Right lobe of liver (tissue), 6 donors: Measurements from ENCODE around the gene MUS81. TPM values are rescaled to one million over a fixed set of nuclear protein-coding genes. Genes with fewer than 3 reads are reported as not detected.

Experiments
- ATAC-seq, 4 donors: fragments of 200-7000 bp; cut with Tn5 transposase; one replicate each; pipeline ENCODE4 v1.9.1; 2020; ENCODE audit warnings: mild to moderate bottlenecking in 4 of 4, moderate library complexity in 4 of 4
- DNase-seq, 3 donors: peaks; one replicate each; pipeline ENCODE4 v3.0.0-alpha.2; 2020
- H3K27ac ChIP-seq, 3 donors: fragments of 200-600 bp; one replicate each; pipeline ENCODE4 v1.8.0; 2022
- H3K27me3 ChIP-seq, 2 donors: fragments of 200-600 bp; one replicate each; pipeline ENCODE4 v1.8.0; 2022
- H3K36me3 ChIP-seq, 4 donors: fragments of 200-600 bp; sonication (generic) in 1 of 4; one replicate each; pipeline versions ENCODE4 v1.5.1 to v1.8.0; 2017 to 2022; ENCODE audit warnings: control low read depth in 1 of 4
- H3K4me1 ChIP-seq, 4 donors: fragments of 200-600 bp; sonication (generic) in 1 of 4; one replicate each; pipeline versions ENCODE4 v1.5.1 to v1.8.0; 2017 to 2022; ENCODE audit warnings: control low read depth in 1 of 4
- H3K4me3 ChIP-seq, 3 donors: fragments of 200-600 bp; one replicate each; pipeline ENCODE4 v1.8.0; 2022
- H3K9me3 ChIP-seq, 4 donors: fragments of 200-600 bp; sonication (generic) in 1 of 4; one replicate each; pipeline versions ENCODE4 v1.5.1 to v1.8.0; 2017 to 2022; ENCODE audit warnings: control low read depth in 1 of 4
- POLR2A ChIP-seq: fragments of 450-650 bp; IDR thresholded peaks from one replicate; pipeline ENCODE4 v1.6.1; 2017; ENCODE audit warnings: antibody characterized with exemption, mild to moderate bottlenecking
- WGBS: methylation state at CpG from one replicate; pipeline ENCODE4 v1.1.6; 2018; ENCODE audit warnings: low coverage, low lambda C conversion rate; ENCODE audit not compliant: insufficient coverage; ENCODE audit errors: missing lambda C conversion rate; 5-methylcytosine and 5-hydroxymethylcytosine counted together
- intact Hi-C, 2 donors: fragments of 100-400 bp; cut with DNase I; formaldehyde crosslinking; loops; one replicate each; pipeline versions ENCODE4 v1.11.2 to v1.14.1; 2022
- total RNA-seq, 6 experiments: library from RNA; depleted of rRNA in 2 of 6; stranded (reverse); fragments of >200 nt in 2 of 6; fragmentation: NEBNext Ultra II Directional in 3 of 6; extraction: Animal tissue kit (Norgen Biotek cat#: 25700) in 3 of 6; gene quantifications; one replicate each; pipeline versions ENCODE4 v1.1.0 to v1.2.4, GENCODE V29; 2016 to 2023
- TF ChIP-seq, protein P1 (sequence below), 4 donors: fragments of 200-600 bp in 3 of 4; fragments of 450-650 bp in 1 of 4; IDR thresholded peaks; one replicate each; pipeline versions ENCODE4 v1.5.1 to v1.8.0; 2016 to 2022; ENCODE audit warnings: antibody characterized with exemption in 4 of 4, mild to moderate bottlenecking in 2 of 4
- donor health status: DM: no; HTN: yes; CAD: no.
- donor health status: DM: no; HTN: no; CAD: no.
- donor health status: DM: no; HTN: no; CAD: no.
- donor health status: DM: no; HTN: yes; CAD: no.
- donor health status: DM: no; HTN: yes; CAD: no.

MUS81 gene
- total RNA-seq, 6 experiments from 2014 or later = 14.0 to 25.6 (median 19.7) TPM

DNA sequence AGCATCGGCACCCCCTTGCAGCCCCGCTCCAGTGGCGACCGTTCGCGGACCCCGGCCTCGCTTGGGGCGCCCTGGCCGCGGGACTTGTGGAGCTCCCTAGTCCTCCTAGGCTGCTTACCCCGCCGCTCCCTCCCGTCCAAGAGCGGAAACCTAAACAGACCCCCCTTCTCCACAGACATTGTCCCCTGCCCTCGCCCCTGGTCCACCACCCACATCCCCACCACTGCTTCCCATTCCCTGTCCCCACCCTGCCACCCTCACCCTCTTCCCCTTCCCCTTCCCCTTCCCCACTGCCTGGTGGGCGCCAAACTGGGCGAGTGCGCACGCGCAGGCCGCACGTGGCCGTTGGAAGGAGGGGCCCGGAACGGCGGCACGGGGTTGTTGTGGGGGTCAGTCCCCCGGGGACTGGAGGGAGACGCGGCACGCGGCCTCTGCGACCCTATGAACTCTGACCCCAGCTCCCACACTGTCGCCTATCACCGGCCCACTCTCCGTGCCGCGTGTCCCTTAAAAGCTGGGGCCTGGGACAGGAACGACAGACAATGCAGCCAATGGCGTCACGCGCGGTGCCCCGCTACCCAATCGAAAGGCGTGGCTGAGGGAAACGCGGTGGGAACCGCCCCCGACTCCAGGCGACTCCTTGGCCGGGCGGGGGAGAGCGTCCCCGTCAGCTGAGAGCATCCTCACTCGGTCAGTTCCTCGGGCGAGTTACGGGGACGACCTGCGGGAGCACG, 26.8 kb upstream of the MUS81 start, which contains the start of gene SNX32:
Gene SNX32 (plus strand): TSS at position 667 of the 734 bp plus-strand sequence. CDS start 103 bp downstream, outside the sequence.
- TF ChIP-seq, protein P1, sequence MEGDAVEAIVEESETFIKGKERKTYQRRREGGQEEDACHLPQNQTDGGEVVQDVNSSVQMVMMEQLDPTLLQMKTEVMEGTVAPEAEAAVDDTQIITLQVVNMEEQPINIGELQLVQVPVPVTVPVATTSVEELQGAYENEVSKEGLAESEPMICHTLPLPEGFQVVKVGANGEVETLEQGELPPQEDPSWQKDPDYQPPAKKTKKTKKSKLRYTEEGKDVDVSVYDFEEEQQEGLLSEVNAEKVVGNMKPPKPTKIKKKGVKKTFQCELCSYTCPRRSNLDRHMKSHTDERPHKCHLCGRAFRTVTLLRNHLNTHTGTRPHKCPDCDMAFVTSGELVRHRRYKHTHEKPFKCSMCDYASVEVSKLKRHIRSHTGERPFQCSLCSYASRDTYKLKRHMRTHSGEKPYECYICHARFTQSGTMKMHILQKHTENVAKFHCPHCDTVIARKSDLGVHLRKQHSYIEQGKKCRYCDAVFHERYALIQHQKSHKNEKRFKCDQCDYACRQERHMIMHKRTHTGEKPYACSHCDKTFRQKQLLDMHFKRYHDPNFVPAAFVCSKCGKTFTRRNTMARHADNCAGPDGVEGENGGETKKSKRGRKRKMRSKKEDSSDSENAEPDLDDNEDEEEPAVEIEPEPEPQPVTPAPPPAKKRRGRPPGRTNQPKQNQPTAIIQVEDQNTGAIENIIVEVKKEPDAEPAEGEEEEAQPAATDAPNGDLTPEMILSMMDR (IDR thresholded peaks at IDR 0.05) = no peak
- TF ChIP-seq POLR2A = no peak
- Histone ChIP-seq H3K9me3 (no peaks in the 10 kb centered on the region), H3K36me3 (no peaks in the 10 kb centered on the region), H3K27ac (no peak within 1 kb of the TSS), H3K4me1 (no peaks in the 10 kb centered on the region), H3K4me3 (peak within 1 kb of the TSS; percentile 36 to 53 (median 38)), H3K27me3 (no peaks in the 10 kb centered on the region)
- intact Hi-C loops = no loop called here
- DNase-seq (peak; percentile 87 to 93 (median 90)), ATAC-seq (peak; percentile 99 to 100 (median 100))
- 6% methylated on average over 45 of the region's 63 CpGs for WGBS

DNA sequence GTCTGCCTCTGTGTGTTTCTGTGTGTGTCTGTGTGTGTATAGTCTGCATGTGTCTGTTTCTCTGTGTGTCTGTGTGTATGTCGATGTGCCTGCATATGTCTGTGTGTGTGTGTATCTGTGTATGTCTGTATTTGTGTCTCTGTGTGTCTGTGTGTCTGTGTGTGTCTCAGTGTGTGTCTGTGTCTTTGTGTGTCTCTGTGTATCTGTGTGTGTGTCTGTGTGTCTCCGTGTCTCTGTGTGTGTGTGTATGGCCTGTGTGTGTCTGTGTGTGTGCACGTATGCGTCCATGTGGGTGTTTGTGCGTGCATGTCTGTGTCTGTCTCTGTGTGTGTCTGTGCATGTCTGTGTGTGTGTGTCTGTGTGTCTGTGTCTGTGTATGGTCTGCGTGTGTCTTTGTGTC, 26.0 kb upstream of the MUS81 start:
- Histone ChIP-seq H3K36me3 (no peaks in the 10 kb centered on the region), H3K27ac (no peak overlapping the region), H3K9me3 (no peaks in the 10 kb centered on the region), H3K4me1 (no peaks in the 10 kb centered on the region), H3K4me3 (peak overlapping the region in 1 of 3 donors; percentile 38), H3K27me3 (no peaks in the 10 kb centered on the region)
- ATAC-seq = no peak
- DNase-seq = no peak
- 65% methylated on average over 6 of the region's 6 CpGs for WGBS
- TF ChIP-seq, protein P1 (IDR thresholded peaks at IDR 0.05) = no peak
- TF ChIP-seq POLR2A = no peak
- intact Hi-C loops = no loop called here

DNA sequence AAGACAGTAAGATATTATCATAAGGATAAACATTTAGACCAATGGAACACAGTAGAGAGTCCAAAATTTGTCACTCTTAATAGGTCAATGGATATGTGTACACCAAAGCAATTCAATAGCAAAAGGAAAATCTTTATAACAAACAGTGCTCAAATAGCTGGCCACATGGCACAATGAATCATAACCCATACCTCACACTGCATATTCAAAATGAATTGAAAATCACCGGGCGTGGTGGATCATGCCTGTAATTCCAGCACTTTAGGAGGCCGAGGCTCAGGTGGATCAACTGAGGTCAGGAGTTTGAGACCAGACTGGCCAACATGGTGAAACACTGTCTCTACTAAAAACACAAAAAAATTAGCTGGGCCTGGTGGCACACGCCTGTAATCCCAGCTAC, 18.1 kb upstream of the MUS81 start:
- TF ChIP-seq, protein P1 (IDR thresholded peaks at IDR 0.05) = no peak
- no peak for TF ChIP-seq POLR2A
- no peak for DNase-seq
- 70% methylated on average over 2 of the region's 4 CpGs for WGBS
- Histone ChIP-seq H3K4me1 (no peaks in the 10 kb centered on the region), H3K27ac (no peak overlapping the region), H3K36me3 (no peaks in the 10 kb centered on the region), H3K9me3 (no peaks in the 10 kb centered on the region), H3K4me3 (no peak overlapping the region), H3K27me3 (no peaks in the 10 kb centered on the region)
- ATAC-seq = no peak
- intact Hi-C loops = no loop called here

DNA sequence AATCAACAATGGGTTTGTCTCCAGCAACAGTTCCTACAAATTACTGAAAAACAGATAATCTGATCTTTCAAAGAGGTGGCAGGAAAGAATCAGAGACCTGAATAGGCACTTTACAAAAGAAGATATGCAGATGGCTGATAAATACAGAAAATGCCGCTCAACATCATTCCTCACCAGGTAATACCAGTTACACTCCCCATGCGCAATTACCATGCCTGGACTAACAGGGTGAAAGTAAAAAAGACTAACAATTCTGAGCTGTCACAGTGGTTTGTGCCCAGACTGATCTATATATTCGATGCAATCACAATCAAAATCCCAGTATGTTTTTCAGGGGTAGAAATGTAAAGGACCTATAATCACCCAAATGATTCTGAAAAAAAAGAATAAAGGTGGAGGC, 16.4 kb upstream of the MUS81 start:
- Histone ChIP-seq H3K4me1 (no peaks in the 10 kb centered on the region), H3K4me3 (no peak overlapping the region), H3K27me3 (no peaks in the 10 kb centered on the region), H3K27ac (no peak overlapping the region), H3K9me3 (no peaks in the 10 kb centered on the region), H3K36me3 (no peaks in the 10 kb centered on the region)
- intact Hi-C loops = no loop called here
- ATAC-seq (no peak), DNase-seq (no peak)
- WGBS = 92% methylated on average over 3 of the region's 3 CpGs
- TF ChIP-seq, protein P1 (IDR thresholded peaks at IDR 0.05) = no peak
- TF ChIP-seq POLR2A = no peak
